Calu3 (cell line): ENCODE results near the gene CACNA1C. TPM values are rescaled to one million over a fixed set of nuclear protein-coding genes. Genes with fewer than 3 reads are reported as not detected.

Source experiments
- BruUV-seq: library from RNA; stranded (reverse); fragments of 400-500 nt; replicated peaks from 2 replicates; lab custom pipeline; 2021; lab: Mats Ljungman, UMichigan
- CTCF ChIA-PET: fragments of 300-600 bp; sonication (Branson Sonifier 250); formaldehyde crosslinking; loops from one replicate; lab custom pipeline; 2022; ENCODE audit warnings: antibody characterized with exemption; lab: Charles Lee
- DNase-seq: peaks from one replicate; pipeline ENCODE4 v3.0.0; 2022
- H3K27ac Mint-ChIP-seq: one replicate; pipeline ENCODE4 v1.8.0; 2022; ENCODE audit warnings: mixed read lengths; ENCODE audit not compliant: unreplicated experiment
- H3K27me3 Mint-ChIP-seq: one replicate; pipeline ENCODE4 v1.8.0; 2022; ENCODE audit warnings: mixed read lengths; ENCODE audit not compliant: unreplicated experiment
- H3K36me3 Mint-ChIP-seq: one replicate; pipeline ENCODE4 v1.8.0; 2022; ENCODE audit warnings: mild to moderate bottlenecking, moderate library complexity, mixed read lengths; ENCODE audit not compliant: insufficient read depth, unreplicated experiment
- H3K4me1 Mint-ChIP-seq: one replicate; pipeline ENCODE4 v1.8.0; 2022; ENCODE audit warnings: mild to moderate bottlenecking, low read depth, mixed read lengths; ENCODE audit not compliant: unreplicated experiment
- H3K4me3 Mint-ChIP-seq: one replicate; pipeline ENCODE4 v1.8.0; 2022; ENCODE audit warnings: mild to moderate bottlenecking, low read depth, moderate library complexity, mixed read lengths; ENCODE audit not compliant: unreplicated experiment
- H3K9me3 Mint-ChIP-seq: one replicate; pipeline ENCODE4 v1.8.0; 2022; ENCODE audit warnings: low read depth, mixed read lengths; ENCODE audit not compliant: unreplicated experiment
- intact Hi-C: fragments of 100-400 bp; cut with micrococcal nuclease; formaldehyde crosslinking; loops from one replicate; pipeline ENCODE4 v1.10.0; 2022; ENCODE audit not compliant: unreplicated experiment
- total RNA-seq: library from RNA; stranded (reverse); gene quantifications from 2 replicates; pipeline ENCODE4 v1.2.3, GENCODE V29; 2022
- TF ChIP-seq, protein P1 (sequence below): fragments of 200-600 bp; IDR thresholded peaks from one replicate; pipeline ENCODE4 v1.8.0; 2022; ENCODE audit warnings: antibody characterized with exemption; ENCODE audit not compliant: unreplicated experiment

The CACNA1C gene
- total RNA-seq, 1 experiment from 2014 or later = not detected

- Mint-ChIP-seq H3K4me1 (no peaks in the 10 kb centered on the region), H3K4me3 (no peak overlapping the region), H3K9me3 (no peaks in the 10 kb centered on the region), H3K36me3 (no peaks in the 10 kb centered on the region), H3K27ac (no peak overlapping the region), H3K27me3 (no peaks in the 10 kb centered on the region)
- DNase-seq = no peak
- intact Hi-C loops = no loop called here
- no TSS peak for BruUV-seq
- TF ChIP-seq, protein P1, sequence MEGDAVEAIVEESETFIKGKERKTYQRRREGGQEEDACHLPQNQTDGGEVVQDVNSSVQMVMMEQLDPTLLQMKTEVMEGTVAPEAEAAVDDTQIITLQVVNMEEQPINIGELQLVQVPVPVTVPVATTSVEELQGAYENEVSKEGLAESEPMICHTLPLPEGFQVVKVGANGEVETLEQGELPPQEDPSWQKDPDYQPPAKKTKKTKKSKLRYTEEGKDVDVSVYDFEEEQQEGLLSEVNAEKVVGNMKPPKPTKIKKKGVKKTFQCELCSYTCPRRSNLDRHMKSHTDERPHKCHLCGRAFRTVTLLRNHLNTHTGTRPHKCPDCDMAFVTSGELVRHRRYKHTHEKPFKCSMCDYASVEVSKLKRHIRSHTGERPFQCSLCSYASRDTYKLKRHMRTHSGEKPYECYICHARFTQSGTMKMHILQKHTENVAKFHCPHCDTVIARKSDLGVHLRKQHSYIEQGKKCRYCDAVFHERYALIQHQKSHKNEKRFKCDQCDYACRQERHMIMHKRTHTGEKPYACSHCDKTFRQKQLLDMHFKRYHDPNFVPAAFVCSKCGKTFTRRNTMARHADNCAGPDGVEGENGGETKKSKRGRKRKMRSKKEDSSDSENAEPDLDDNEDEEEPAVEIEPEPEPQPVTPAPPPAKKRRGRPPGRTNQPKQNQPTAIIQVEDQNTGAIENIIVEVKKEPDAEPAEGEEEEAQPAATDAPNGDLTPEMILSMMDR = no peak
- CTCF ChIA-PET = no interaction called here
Measured at GRCh38 chr12:2265461-2266167, 212.8 kb downstream of the CACNA1C start.

DNA sequence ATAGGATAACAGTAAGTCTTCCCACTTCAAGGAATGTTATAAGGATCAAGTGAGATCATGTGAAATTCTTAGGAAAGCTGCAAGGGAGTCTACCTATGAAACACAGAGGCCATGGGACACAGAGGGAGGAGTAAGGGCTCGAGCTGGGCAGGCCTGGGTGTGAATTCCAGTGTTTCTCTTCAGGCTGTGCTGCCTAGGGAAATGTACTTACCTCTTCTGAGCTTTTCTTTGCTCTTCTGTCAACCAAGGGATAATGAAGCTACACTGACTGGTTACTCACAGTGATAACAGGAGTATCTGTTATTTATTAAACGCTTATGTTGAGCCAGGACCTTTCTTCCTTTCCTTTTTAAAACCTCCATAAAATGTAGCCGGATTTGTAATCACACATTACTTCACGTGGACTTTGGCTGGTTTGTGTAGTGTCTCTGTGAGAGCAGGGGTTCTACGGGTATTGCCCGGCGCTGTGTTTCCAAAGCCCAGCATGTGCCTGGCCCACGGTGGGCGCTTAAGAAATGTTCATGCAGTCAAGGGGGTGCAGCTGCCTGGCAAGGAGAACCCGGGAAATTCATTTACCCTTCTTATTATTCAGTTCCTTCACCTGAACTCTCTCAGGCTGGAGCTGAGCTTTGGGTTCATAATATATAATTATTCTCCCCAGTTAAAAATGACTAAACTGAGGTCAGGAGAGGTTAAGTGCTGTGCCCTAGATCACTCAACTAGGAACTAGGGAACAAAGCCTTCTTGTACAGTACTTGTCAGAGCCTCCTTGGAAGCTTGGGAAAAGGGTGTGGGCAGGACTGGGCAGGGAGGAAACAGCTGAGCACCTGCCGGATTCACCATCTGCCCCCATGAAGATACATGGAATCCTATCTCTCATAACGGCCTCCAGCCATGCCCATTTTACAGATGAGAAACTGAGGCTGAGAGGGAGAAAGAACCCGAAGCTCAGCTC is 214.2 kb downstream of the CACNA1C start:
- Mint-ChIP-seq H3K27ac (no peak overlapping the region), H3K27me3 (no peaks in the 10 kb centered on the region), H3K4me3 (no peak overlapping the region), H3K9me3 (no peaks in the 10 kb centered on the region), H3K36me3 (no peaks in the 10 kb centered on the region), H3K4me1 (no peaks in the 10 kb centered on the region)
- intact Hi-C loops = no loop called here
- TF ChIP-seq, protein P1 = no peak
- DNase-seq = no peak
- no TSS peak for BruUV-seq
- CTCF ChIA-PET = no interaction called here

GRCh38 chr12:2267703-2268470 is 215.1 kb downstream of the CACNA1C start:
- H3K36me3 Mint-ChIP-seq = no peaks in the 10 kb centered on the region
- CTCF ChIA-PET = no interaction called here
- no peak overlapping the region for H3K4me3 Mint-ChIP-seq

More at GRCh38 chr12:2267703-2268470, 215.1 kb downstream of the CACNA1C start:
- no peaks in the 10 kb centered on the region for H3K4me1 Mint-ChIP-seq
- no peaks in the 10 kb centered on the region for H3K9me3 Mint-ChIP-seq
- BruUV-seq = no TSS peak
- TF ChIP-seq, protein P1 = no peak
- intact Hi-C loops = no loop called here
- no peak overlapping the region for H3K27ac Mint-ChIP-seq
- no peak for DNase-seq
- no peaks in the 10 kb centered on the region for H3K27me3 Mint-ChIP-seq
